T47D (cell line): ENCODE results near the gene DAB1.

Source experiments
- DNase-seq, 2 experiments: peaks; one replicate each; pipeline versions ENCODE4 v3.0.0 to v3.0.0-alpha.2; 2011 to 2012; ENCODE audit warnings: low read depth in 1 of 2, low spot score in 1 of 2
- JUND ChIP-seq: IDR thresholded peaks from 2 replicates; pipeline ENCODE4 v1.6.1; 2012; ENCODE audit warnings: low read depth
- in situ Hi-C: cut with HindIII; loops from 2 replicates; pipeline ENCODE4 v1.10.0; 2016; ENCODE audit warnings: low sequenced_read_pairs, low pct_unique_long_range_greater_than_20kb

The DAB1 gene

DNA sequence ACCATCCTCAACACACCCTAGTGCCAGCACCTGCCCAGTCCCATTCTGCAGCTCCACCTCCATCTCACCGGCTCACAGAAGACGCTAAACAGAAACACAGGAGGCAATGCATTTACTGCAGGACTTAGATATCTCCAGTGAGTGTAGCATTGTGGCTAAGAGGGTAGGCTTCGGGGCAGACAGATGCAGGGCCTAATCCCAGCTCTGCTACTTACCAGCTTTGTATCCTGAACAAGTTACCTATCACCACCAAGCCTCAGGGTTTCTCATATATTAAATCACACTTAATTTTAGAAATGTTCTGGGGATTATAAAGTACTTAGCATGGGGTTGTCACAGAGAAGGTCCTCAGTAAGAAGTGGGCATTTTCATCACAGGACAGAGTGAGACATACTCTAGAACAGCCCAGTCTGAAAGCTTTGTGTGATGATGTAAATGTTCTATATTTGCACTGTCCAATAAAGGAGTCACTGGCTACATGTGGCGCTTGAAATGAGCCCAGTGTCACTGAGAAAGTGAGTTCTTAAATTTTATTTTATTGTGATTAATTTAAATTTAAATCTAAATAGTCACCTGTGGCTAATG, 308.7 kb downstream of the DAB1 start:
- in situ Hi-C loops, result no loop called here
- TF ChIP-seq JUND, result no peak

DNA sequence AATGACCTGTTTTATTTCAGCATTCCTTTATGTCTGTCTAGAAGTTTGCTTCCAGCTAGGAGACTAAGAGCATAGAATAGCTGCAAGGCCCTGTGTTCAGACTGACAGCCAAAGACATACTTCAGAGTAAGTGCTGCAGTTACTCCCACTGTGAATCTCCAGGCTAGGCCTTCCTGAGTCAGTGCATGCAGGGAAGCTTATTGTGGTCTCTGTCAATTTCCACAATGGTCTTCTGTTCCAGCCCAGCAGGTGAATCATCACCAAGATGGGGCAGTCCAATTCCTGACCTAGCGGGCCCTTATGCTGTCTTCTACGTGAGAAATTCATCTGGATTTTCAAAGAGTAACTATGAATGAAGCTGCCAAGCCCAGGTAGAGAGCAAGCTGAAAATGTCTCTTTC, 311.7 kb downstream of the DAB1 start:
- no peak for DNase-seq
- TF ChIP-seq JUND, result no peak

More for the DNA sequence above, 308.7 kb downstream of the DAB1 start:
- no peak for DNase-seq

DNA sequence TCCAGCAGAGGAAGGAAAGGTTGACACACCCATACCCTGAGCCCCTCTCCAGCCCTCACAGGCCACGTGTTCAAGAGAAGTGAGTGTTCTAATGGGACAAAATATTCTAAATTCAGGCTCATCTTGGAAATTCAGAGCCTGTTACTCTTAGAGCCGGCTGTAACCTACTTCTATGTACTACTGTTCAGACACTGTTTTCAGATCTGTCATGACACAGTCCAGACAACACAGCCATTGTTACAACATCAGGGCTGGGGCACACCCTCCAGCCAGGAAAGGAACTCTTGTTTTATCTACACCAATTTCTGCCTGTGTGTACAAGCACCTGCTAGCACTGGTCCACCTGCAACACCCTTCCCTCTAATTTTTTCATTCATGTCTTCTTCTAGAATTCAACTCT, 312.7 kb downstream of the DAB1 start:
- in situ Hi-C loops, result no loop called here

More for the DNA sequence above, 311.7 kb downstream of the DAB1 start:
- in situ Hi-C loops, result no loop called here

GRCh38 chr1:57109883-57110282, 314.0 kb downstream of the DAB1 start:
- TF ChIP-seq JUND, result no peak
- in situ Hi-C loops, result no loop called here
- DNase-seq, result no peak

More for the DNA sequence above, 312.7 kb downstream of the DAB1 start:
- DNase-seq, result no peak
- no peak for TF ChIP-seq JUND

- TF ChIP-seq JUND, result no peak
- no peak for DNase-seq
- in situ Hi-C loops, result no loop called here
Observed at GRCh38 chr1:57109247-57109646, 314.6 kb downstream of the DAB1 start.

DNA sequence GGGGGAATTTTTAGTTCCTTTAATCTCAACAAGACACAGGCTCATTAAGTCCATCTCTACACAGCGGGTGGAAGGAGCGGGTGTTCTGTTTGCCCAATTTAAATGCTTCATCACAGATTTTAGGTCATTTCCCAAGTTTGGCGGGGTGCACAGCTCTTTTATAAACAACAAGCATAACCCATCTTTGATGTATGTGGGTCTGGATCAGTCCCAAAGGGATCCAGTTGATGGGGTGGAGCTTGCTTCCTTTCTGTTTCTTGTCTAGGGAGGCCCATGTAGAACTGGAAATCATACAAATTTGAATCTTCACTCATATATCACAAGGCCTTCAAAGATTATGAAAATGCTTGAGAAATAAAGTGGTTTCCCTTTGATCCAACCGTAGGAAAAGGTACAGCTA, 317.6 kb downstream of the DAB1 start:
- TF ChIP-seq JUND, result no peak
- in situ Hi-C loops, result no loop called here
- no peak for DNase-seq

DNA sequence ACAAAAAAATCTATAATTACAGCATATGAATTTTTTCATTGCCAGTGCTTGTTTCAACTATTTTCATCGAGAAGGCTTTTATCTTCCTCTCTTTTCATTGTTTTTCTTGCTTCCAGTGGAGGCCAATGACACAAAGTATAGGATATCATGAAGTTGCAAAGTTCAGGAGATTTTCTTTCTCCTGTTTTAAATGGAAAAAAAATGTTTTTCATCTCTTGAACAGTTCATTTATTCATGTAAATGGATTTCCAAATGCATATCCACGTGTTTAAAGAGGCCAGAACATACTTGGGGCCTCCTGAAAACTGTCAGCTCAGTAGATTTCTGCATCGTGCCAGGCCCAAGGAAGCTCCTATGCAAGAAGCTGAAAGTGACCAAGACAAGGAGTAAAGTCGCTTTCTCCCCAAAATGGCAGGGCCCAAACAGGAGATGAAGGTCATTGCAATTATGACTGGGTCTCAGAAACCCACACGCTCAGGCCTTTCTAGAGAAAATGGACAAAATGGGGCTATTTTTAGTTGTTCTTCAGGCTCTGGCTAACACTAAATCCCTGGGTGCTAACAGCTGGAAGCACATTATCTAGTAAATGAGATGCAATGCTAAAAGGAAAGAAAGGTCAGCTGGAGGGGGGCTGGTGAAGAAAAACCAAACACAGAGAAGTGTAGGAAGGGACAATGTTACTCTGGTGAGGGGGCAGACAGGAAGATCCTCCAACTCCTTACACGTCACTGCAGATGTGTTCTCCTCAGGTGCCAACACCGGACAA, 321.1 kb downstream of the DAB1 start:
- TF ChIP-seq JUND, result no peak
- in situ Hi-C loops, result no loop called here
- DNase-seq, result no peak

DNA sequence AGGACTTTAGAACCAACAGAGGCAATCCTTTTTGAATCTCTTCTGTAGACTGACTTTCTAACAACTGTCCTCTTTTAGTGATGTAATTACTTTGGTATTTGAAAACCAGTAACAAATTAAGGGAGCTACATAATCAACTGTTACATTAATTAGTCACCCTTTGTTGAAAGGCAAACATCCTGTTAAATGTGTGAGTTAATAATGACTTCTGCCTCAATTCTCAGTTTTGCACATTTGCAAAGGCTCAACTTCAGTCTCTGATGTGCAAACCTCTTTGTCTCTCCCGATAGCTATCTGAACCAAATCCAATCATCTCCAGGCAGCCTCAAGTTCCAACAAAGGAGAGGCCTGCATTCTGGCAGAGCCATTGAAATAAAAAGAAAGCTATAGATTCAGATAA, 322.7 kb downstream of the DAB1 start:
- no peak for DNase-seq
- in situ Hi-C loops, result no loop called here
- no peak for TF ChIP-seq JUND

GRCh38 chr1:57094749-57095148, 329.1 kb downstream of the DAB1 start:
- DNase-seq, result no peak
- in situ Hi-C loops, result no loop called here
- TF ChIP-seq JUND, result no peak

DNA sequence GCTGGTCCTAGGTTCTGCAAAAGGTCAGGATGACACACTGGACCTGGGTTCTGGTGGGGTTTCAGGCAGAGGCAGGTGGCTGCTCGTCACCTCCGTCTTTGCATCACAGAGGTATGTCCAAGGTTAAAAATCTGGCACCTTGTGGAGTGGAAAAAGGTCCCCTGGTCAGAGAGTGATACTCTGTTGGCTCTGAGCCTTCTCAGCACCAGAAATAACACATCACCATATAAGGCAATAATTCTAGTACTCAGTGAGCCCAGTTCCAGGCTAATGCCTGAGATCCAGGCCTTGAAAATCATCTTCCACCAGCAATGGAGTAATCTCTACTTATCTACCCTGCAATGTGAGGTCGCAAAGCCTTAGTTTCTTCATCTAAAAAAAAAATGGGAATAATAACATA, 330.7 kb downstream of the DAB1 start:
- DNase-seq, result no peak
- in situ Hi-C loops, result no loop called here
- no peak for TF ChIP-seq JUND

DNA sequence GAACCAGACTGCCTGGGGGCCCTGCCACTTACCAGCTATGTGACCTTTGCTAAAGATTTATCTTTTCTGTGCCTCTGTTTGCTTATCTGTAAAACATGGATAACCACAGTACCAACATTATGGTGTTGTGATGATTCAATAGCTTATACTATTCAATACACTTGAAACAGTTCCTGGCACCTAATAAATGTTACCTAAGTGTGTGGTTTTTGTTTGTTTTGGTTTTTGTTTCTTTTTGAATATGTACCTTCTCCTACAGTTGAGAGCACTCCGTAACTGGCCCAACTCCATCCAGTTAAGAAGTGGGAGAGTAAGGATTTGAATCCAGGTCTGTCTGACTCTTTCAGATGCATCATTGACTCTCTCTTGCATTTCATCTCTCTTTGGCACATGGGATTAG, 332.2 kb downstream of the DAB1 start:
- no peak for DNase-seq
- in situ Hi-C loops, result no loop called here
- no peak for TF ChIP-seq JUND

DNA sequence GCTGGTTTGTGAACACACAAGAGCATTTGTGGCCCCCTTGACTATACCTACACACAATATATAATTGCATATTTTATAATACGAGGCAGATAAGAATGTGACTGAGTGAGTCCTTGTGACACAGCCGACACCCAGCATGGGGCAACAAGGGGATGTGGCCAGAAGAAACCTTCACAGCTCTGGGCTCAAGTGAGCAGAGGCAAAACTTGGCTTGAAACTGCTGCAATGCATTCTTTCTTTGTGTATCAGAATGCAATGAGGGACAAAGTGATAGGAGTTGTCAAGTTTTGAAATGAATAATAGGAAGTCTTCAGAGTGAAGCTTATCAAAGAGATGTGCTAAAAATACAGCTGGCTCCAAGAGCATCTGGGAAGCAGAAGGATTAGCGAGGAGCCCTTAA, 334.0 kb downstream of the DAB1 start:
- TF ChIP-seq JUND, result no peak
- no peak for DNase-seq
- in situ Hi-C loops, result no loop called here

DNA sequence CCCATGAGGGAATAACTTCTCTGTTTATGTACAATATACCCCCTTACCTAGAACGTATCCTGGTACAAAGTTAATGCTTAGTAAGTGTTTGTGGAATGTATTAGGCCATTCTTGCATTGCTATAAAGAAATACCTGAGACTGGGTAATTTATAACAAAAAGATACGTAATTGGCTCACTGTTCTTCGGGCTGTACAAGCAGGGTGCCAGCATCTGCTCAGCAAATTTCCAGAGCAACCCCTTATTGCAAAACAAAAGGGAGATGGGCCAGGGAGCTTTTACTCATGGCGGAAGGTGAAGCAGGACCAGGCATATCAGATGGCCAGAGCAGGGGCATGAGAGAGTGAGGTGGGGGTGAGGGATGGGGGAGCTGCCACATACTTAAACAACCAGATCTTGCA, 334.6 kb downstream of the DAB1 start:
- in situ Hi-C loops, result no loop called here
- TF ChIP-seq JUND, result no peak
- no peak for DNase-seq
